Measurements from ENCODE around the gene SULF2.

The SULF2 gene

DNA sequence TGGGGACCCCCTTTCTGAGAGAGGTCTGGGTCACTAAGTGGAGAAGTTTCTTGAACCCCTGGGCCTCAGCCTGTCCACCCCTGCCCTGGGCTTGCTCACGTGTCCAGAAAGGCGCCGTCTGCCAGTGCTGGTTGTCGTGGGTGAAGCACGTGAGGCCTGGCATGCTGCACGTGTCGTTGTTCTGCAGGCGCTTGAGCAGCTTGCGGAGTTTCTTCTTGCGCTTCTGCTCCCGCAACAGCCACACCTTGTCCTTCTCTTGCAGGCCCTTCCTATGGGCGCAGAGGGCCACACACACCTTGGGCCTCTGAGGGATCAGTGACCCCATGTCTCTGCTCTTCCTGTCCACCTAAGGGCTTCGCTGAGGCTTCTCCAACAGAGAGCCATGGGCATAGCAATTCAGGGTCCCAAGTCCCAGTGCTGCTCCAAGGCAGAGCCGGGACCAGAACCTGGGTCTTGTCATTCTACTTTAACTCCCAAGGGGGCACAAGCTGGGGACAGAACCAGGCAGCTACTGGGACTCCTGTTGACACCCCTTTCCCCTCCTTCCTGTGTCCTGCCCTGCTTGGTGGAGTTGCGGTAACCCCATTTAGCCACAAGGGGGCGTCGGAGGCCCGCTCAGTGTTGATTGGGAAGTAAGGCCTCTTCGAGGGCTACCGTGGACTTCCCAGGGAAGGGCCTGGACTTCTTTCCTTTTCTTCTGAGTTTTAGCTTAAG lies 121.8 kb downstream of the SULF2 start:
- peaks cover 3% of the 10 kb centered on the region for H3K4me1 ChIP-seq (ENCODE audit: control insufficient read depth, insufficient read depth, low read length)
- no peaks in the 10 kb centered on the region for H3K27me3 ChIP-seq (ENCODE audit: control insufficient read depth, insufficient read depth, low read length)
- H3K4me3 ChIP-seq (ENCODE audit: low read depth, low read length) = no peak overlapping the region
- H3K36me3 ChIP-seq (ENCODE audit: control insufficient read depth, insufficient read depth, low read length) = peaks cover 41% of the 10 kb centered on the region
- no peak overlapping the region for H3K9ac ChIP-seq (ENCODE audit: low read depth, low read length)
- no peaks in the 10 kb centered on the region for H3K9me3 ChIP-seq (ENCODE audit: control insufficient read depth, insufficient read depth, low read length)

GRCh38 chr20:47662483-47663353 lies 122.6 kb downstream of the SULF2 start:
- peaks cover 36% of the 10 kb centered on the region for H3K36me3 ChIP-seq (ENCODE audit: control insufficient read depth, insufficient read depth, low read length)
- H3K4me3 ChIP-seq (ENCODE audit: low read depth, low read length) = no peak overlapping the region
- no peak overlapping the region for H3K9ac ChIP-seq (ENCODE audit: low read depth, low read length)

GRCh38 chr20:47661714-47662113 lies 123.6 kb downstream of the SULF2 start:
- no peak overlapping the region for H3K4me3 ChIP-seq (ENCODE audit: low read depth, low read length)
- peaks cover 36% of the 10 kb centered on the region for H3K36me3 ChIP-seq (ENCODE audit: control insufficient read depth, insufficient read depth, low read length)
- no peak overlapping the region for H3K9ac ChIP-seq (ENCODE audit: low read depth, low read length)
- no peaks in the 10 kb centered on the region for H3K9me3 ChIP-seq (ENCODE audit: control insufficient read depth, insufficient read depth, low read length)
- no peaks in the 10 kb centered on the region for H3K27me3 ChIP-seq (ENCODE audit: control insufficient read depth, insufficient read depth, low read length)
- H3K4me1 ChIP-seq (ENCODE audit: control insufficient read depth, insufficient read depth, low read length) = peaks cover 3% of the 10 kb centered on the region

More at GRCh38 chr20:47662483-47663353, 122.6 kb downstream of the SULF2 start:
- Histone ChIP-seq H3K9me3 (ENCODE audit: control insufficient read depth, insufficient read depth, low read length) (no peaks in the 10 kb centered on the region), H3K4me1 (ENCODE audit: control insufficient read depth, insufficient read depth, low read length) (peaks cover 3% of the 10 kb centered on the region), H3K27me3 (ENCODE audit: control insufficient read depth, insufficient read depth, low read length) (no peaks in the 10 kb centered on the region)

GRCh38 chr20:47660983-47661700 lies 124.1 kb downstream of the SULF2 start:
- Histone ChIP-seq H3K4me3 (ENCODE audit: low read depth, low read length) (no peak overlapping the region), H3K4me1 (ENCODE audit: control insufficient read depth, insufficient read depth, low read length) (peaks cover 3% of the 10 kb centered on the region), H3K9me3 (ENCODE audit: control insufficient read depth, insufficient read depth, low read length) (no peaks in the 10 kb centered on the region), H3K9ac (ENCODE audit: low read depth, low read length) (no peak overlapping the region), H3K36me3 (ENCODE audit: control insufficient read depth, insufficient read depth, low read length) (peaks cover 34% of the 10 kb centered on the region), H3K27me3 (ENCODE audit: control insufficient read depth, insufficient read depth, low read length) (no peaks in the 10 kb centered on the region)

- Histone ChIP-seq H3K36me3 (ENCODE audit: control insufficient read depth, insufficient read depth, low read length) (peaks cover 28% of the 10 kb centered on the region), H3K27me3 (ENCODE audit: control insufficient read depth, insufficient read depth, low read length) (no peaks in the 10 kb centered on the region), H3K9ac (ENCODE audit: low read depth, low read length) (no peak overlapping the region), H3K9me3 (ENCODE audit: control insufficient read depth, insufficient read depth, low read length) (no peaks in the 10 kb centered on the region), H3K4me1 (ENCODE audit: control insufficient read depth, insufficient read depth, low read length) (peaks cover 3% of the 10 kb centered on the region), H3K4me3 (ENCODE audit: low read depth, low read length) (no peak overlapping the region)
Observed at GRCh38 chr20:47660602-47660905, 124.7 kb downstream of the SULF2 start.

DNA sequence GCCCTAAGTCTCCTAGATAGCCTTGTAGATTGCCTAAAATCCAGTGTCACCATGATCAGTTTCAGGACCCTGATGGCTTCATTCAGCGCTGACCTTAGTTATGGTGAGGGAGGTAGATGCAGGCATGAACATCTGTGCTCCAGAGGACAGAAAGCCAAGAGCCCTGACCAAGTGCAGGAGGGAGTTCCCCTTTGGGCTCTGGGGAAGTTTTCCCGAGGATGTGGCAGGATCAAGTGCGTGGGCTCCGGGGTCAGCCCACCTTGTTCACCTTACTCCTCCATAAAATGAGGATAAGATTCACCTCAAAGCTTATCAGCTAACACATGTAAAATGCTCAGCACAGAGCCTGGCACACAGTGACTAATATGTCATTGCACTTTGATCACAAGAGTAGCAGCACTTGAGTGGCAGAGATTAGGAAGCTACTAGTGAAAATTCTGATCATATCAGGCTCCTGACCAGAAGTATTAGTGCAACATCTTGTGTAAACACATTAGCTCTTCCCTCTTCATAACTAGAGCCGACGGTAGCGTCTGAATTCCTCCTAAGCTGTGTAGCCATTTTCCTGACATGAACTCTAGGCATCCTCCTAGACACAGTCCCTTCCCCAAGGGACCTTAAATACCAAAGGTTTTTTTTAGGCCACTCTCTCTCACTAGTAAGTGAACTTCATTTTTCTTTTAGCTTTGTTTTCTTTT lies 125.2 kb downstream of the SULF2 start:
- H3K9ac ChIP-seq (ENCODE audit: low read depth, low read length) = no peak overlapping the region
- H3K4me3 ChIP-seq (ENCODE audit: low read depth, low read length) = no peak overlapping the region
- peaks cover 28% of the 10 kb centered on the region for H3K36me3 ChIP-seq (ENCODE audit: control insufficient read depth, insufficient read depth, low read length)
- no peaks in the 10 kb centered on the region for H3K9me3 ChIP-seq (ENCODE audit: control insufficient read depth, insufficient read depth, low read length)
- H3K4me1 ChIP-seq (ENCODE audit: control insufficient read depth, insufficient read depth, low read length) = peaks cover 5% of the 10 kb centered on the region
- H3K27me3 ChIP-seq (ENCODE audit: control insufficient read depth, insufficient read depth, low read length) = no peaks in the 10 kb centered on the region

- Histone ChIP-seq H3K4me1 (ENCODE audit: control insufficient read depth, insufficient read depth, low read length) (peaks cover 10% of the 10 kb centered on the region), H3K4me3 (ENCODE audit: low read depth, low read length) (no peak overlapping the region), H3K36me3 (ENCODE audit: control insufficient read depth, insufficient read depth, low read length) (peaks cover 13% of the 10 kb centered on the region)
Observed at GRCh38 chr20:47656318-47656717, 129.0 kb downstream of the SULF2 start.

GRCh38 chr20:47655635-47656034 lies 129.6 kb downstream of the SULF2 start:
- Histone ChIP-seq H3K4me1 (ENCODE audit: control insufficient read depth, insufficient read depth, low read length) (peaks cover 10% of the 10 kb centered on the region), H3K9ac (ENCODE audit: low read depth, low read length) (no peak overlapping the region), H3K36me3 (ENCODE audit: control insufficient read depth, insufficient read depth, low read length) (peaks cover 8% of the 10 kb centered on the region), H3K27me3 (ENCODE audit: control insufficient read depth, insufficient read depth, low read length) (no peaks in the 10 kb centered on the region), H3K4me3 (ENCODE audit: low read depth, low read length) (no peak overlapping the region), H3K9me3 (ENCODE audit: control insufficient read depth, insufficient read depth, low read length) (no peaks in the 10 kb centered on the region)

More at GRCh38 chr20:47656318-47656717, 129.0 kb downstream of the SULF2 start:
- Histone ChIP-seq H3K9me3 (ENCODE audit: control insufficient read depth, insufficient read depth, low read length) (no peaks in the 10 kb centered on the region), H3K27me3 (ENCODE audit: control insufficient read depth, insufficient read depth, low read length) (no peaks in the 10 kb centered on the region), H3K9ac (ENCODE audit: low read depth, low read length) (no peak overlapping the region)

GRCh38 chr20:47654370-47654769 lies 130.9 kb downstream of the SULF2 start:
- no peak overlapping the region for H3K4me3 ChIP-seq (ENCODE audit: low read depth, low read length)
- no peaks in the 10 kb centered on the region for H3K27me3 ChIP-seq (ENCODE audit: control insufficient read depth, insufficient read depth, low read length)
- peaks cover 6% of the 10 kb centered on the region for H3K36me3 ChIP-seq (ENCODE audit: control insufficient read depth, insufficient read depth, low read length)
- H3K4me1 ChIP-seq (ENCODE audit: control insufficient read depth, insufficient read depth, low read length) = peaks cover 16% of the 10 kb centered on the region
- H3K9ac ChIP-seq (ENCODE audit: low read depth, low read length) = no peak overlapping the region
- no peaks in the 10 kb centered on the region for H3K9me3 ChIP-seq (ENCODE audit: control insufficient read depth, insufficient read depth, low read length)

GRCh38 chr20:47653869-47654268 lies 131.4 kb downstream of the SULF2 start:
- Histone ChIP-seq H3K36me3 (ENCODE audit: control insufficient read depth, insufficient read depth, low read length) (peaks cover 1% of the 10 kb centered on the region), H3K4me3 (ENCODE audit: low read depth, low read length) (no peak overlapping the region), H3K9ac (ENCODE audit: low read depth, low read length) (no peak overlapping the region), H3K9me3 (ENCODE audit: control insufficient read depth, insufficient read depth, low read length) (no peaks in the 10 kb centered on the region), H3K4me1 (ENCODE audit: control insufficient read depth, insufficient read depth, low read length) (peaks cover 21% of the 10 kb centered on the region), H3K27me3 (ENCODE audit: control insufficient read depth, insufficient read depth, low read length) (no peaks in the 10 kb centered on the region)

DNA sequence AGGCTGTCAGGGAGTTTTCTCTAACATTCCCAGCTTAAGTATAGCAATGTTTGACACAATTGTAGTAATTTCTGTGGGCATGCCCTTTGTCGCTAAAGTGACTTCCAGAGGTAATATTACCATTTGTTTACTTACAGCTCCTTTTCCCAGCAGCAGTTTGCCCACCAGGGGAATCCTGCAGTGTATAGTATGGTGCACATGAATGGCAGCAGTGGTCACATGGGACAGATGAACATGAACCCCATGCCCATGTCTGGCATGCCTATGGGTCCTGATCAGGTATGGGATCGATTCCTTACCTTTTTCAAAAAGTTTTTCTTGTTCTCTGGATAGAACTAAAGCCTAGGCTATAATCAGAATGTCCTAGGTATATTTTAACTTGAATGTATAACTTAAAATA lies 132.5 kb downstream of the SULF2 start:
- Histone ChIP-seq H3K9ac (ENCODE audit: low read depth, low read length) (no peak overlapping the region), H3K36me3 (ENCODE audit: control insufficient read depth, insufficient read depth, low read length) (no peaks in the 10 kb centered on the region), H3K4me3 (ENCODE audit: low read depth, low read length) (no peak overlapping the region), H3K9me3 (ENCODE audit: control insufficient read depth, insufficient read depth, low read length) (no peaks in the 10 kb centered on the region), H3K27me3 (ENCODE audit: control insufficient read depth, insufficient read depth, low read length) (no peaks in the 10 kb centered on the region), H3K4me1 (ENCODE audit: control insufficient read depth, insufficient read depth, low read length) (peaks cover 25% of the 10 kb centered on the region)

Data from iPS-15b (cell line).